Smooth muscle cell of trachea (primary cell): ENCODE data around the gene WDR89. TPM values are rescaled to one million over a fixed set of nuclear protein-coding genes. Genes with fewer than 3 reads are reported as not detected.

Experiments used
- total RNA-seq: library from RNA; depleted of rRNA; stranded (reverse); fragments of >200 nt; gene quantifications from 2 replicates; pipeline ENCODE4 v1.2.1, GENCODE V29; 2014

Gene WDR89
- total RNA-seq = 6.6 and 9.2 TPM in 2 replicates

GRCh38 chr14:63641473-63642228 lies at the start of gene WDR89:
Gene WDR89, minus strand, starts transcription at chr14:63641871. Its CDS starts 41,929 bp downstream, at chr14:63599942.

Other genes with a start within 250 kb of the WDR89 start
- gene PPP2R5E, start 98.5 kb downstream of the WDR89 start, total RNA-seq = 16.2 and 29.1 TPM in 2 replicates
- gene SGPP1, start 86.2 kb upstream of the WDR89 start, total RNA-seq = 35.6 and 39.0 TPM in 2 replicates
- 15.7 and 18.8 TPM in 2 replicates for gene SYNE2, start 211.1 kb upstream of the WDR89 start, total RNA-seq